A549 (cell line): Measurements from ENCODE around the gene CREB3L1. TPM values are rescaled to one million over a fixed set of nuclear protein-coding genes. Genes with fewer than 3 reads are reported as not detected.

Experiments
- ATAC-seq, 2 experiments: fragments of 200-7000 bp in 1 of 2; fragments of >200 bp in 1 of 2; cut with Nextera tagmentation in 1 of 2; cut with Tn5 transposase in 1 of 2; 3 replicates each; pipeline versions ENCODE4 v1.8.0 to v1.9.1; 2018 to 2020; ENCODE audit warnings: mild to moderate bottlenecking in 1 of 2, moderate library complexity in 1 of 2
- CTCF ChIA-PET: fragments of 300-600 bp; sonication (Branson Sonifier 250); formaldehyde crosslinking; extraction: SDS; loops from one replicate; lab custom pipeline; 2021; ENCODE audit warnings: antibody characterized with exemption, inconsistent platforms; lab: Yijun Ruan, JAX
- POLR2A ChIA-PET: fragments of 350-600 bp; formaldehyde crosslinking; extraction: SDS; loops from one replicate; lab custom pipeline; 2021; ENCODE audit warnings: antibody characterized with exemption, inconsistent platforms; lab: Yijun Ruan, JAX
- DNase-seq, 2 experiments: peaks; one replicate each; pipeline versions ENCODE4 v3.0.0 to v3.0.0-alpha.2; 2011 to 2016; ENCODE audit warnings: low read depth in 1 of 2, low spot score in 1 of 2
- FAIRE-seq: peaks from 2 replicates; lab custom pipeline; 2011; peaks lifted over from hg19 to GRCh38; lab: Jason Lieb, UNC
- H3K27ac ChIP-seq, 2 experiments: fragments of >200 bp; sonication (Bioruptor Twin); formaldehyde crosslinking; 3 replicates each; pipeline ENCODE4 v1.5.1; 2016 to 2017
- H3K4me1 ChIP-seq: fragments of >200 bp; sonication (Bioruptor Twin); formaldehyde crosslinking; 3 replicates; pipeline ENCODE4 v1.6.1; 2016
- H3K4me2 ChIP-seq: fragments of >200 bp; sonication (Bioruptor Twin); formaldehyde crosslinking; 3 replicates; pipeline ENCODE4 v1.6.1; 2016
- H3K4me3 ChIP-seq: fragments of >200 bp; sonication (Bioruptor Twin); formaldehyde crosslinking; 3 replicates; pipeline ENCODE4 v1.5.1; 2016
- H3K9me3 ChIP-seq: fragments of >200 bp; sonication (Bioruptor Twin); formaldehyde crosslinking; 3 replicates; pipeline ENCODE4 v1.6.1; 2016
- BHLHE40 ChIP-seq: IDR thresholded peaks from 2 replicates; pipeline ENCODE4 v1.6.1; 2012; ENCODE audit warnings: low read depth, low read length, inconsistent platforms
- CHD4 ChIP-seq: fragments of 200-600 bp; sonication (generic); IDR thresholded peaks from 2 replicates; pipeline ENCODE4 v1.6.1; 2016; ENCODE audit warnings: antibody characterized with exemption, mild to moderate bottlenecking, borderline replicate concordance
- CTCF ChIP-seq: fragments of >200 bp; sonication (Bioruptor Twin); formaldehyde crosslinking; IDR thresholded peaks from 3 replicates; pipeline ENCODE4 v1.5.1; 2016
- EHF ChIP-seq: fragments of 250-450 bp; sonication (Bioruptor Pico); IDR thresholded peaks from 2 replicates; pipeline ENCODE4 v1.5.0; 2020; ENCODE audit warnings: mild to moderate bottlenecking
- EHMT2 ChIP-seq: fragments of 200-600 bp; sonication (generic); IDR thresholded peaks from 2 replicates; pipeline ENCODE4 v1.6.1; 2016; ENCODE audit warnings: antibody characterized with exemption, low read depth, mild to moderate bottlenecking, moderate library complexity
- ESRRA ChIP-seq: fragments of 150-350 bp; IDR thresholded peaks from 2 replicates; pipeline ENCODE4 v1.6.1; 2014; ENCODE audit warnings: mild to moderate bottlenecking, low read length, borderline replicate concordance
- HES2 ChIP-seq: fragments of >200 bp; sonication (Bioruptor Twin); formaldehyde crosslinking; IDR thresholded peaks from 2 replicates; pipeline ENCODE4 v1.6.1; 2016
- HMGXB4 ChIP-seq: fragments of 250-450 bp; sonication (Bioruptor Pico); IDR thresholded peaks from 2 replicates; pipeline ENCODE4 v1.5.0; 2021; ENCODE audit warnings: mild to moderate bottlenecking, moderate library complexity, borderline replicate concordance
- JUN ChIP-seq, 2 experiments: fragments of >200 bp; sonication (Bioruptor Twin); formaldehyde crosslinking; IDR thresholded peaks; 2 replicates in 1 of 2; 3 replicates in 1 of 2; pipeline ENCODE4 v1.6.1; 2016 to 2017
- JUNB ChIP-seq: fragments of >200 bp; sonication (Bioruptor Twin); formaldehyde crosslinking; IDR thresholded peaks from 2 replicates; pipeline ENCODE4 v1.6.1; 2016
- MAZ ChIP-seq: fragments of 150-350 bp; IDR thresholded peaks from 2 replicates; pipeline ENCODE4 v1.6.1; 2014; ENCODE audit warnings: antibody characterized with exemption, low read depth, low read length, borderline replicate concordance
- NFE2L2 ChIP-seq: fragments of 150-350 bp; conservative IDR thresholded peaks from 2 replicates; pipeline ENCODE4 v1.6.1; 2014; ENCODE audit warnings: low read length
- NPAS2 ChIP-seq: fragments of 250-450 bp; sonication (Bioruptor Pico); IDR thresholded peaks from 2 replicates; pipeline ENCODE4 v1.8.0; 2022; ENCODE audit warnings: mild to moderate bottlenecking, moderate library complexity, borderline replicate concordance
- RNF2 ChIP-seq: fragments of 200-600 bp; sonication (generic); IDR thresholded peaks from 2 replicates; pipeline ENCODE4 v1.6.1; 2016; ENCODE audit warnings: low read depth, mild to moderate bottlenecking, antibody characterized with exemption, moderate library complexity, borderline replicate concordance
- ZC3H11A ChIP-seq: fragments of 450-650 bp; IDR thresholded peaks from 2 replicates; pipeline ENCODE4 v1.6.1; 2014; ENCODE audit warnings: antibody characterized with exemption, mild to moderate bottlenecking
- ZFP36 ChIP-seq: fragments of 450-650 bp; IDR thresholded peaks from 2 replicates; pipeline ENCODE4 v1.6.1; 2014; ENCODE audit warnings: borderline replicate concordance; ENCODE audit not compliant: partially characterized antibody
- ZNF302 ChIP-seq: fragments of 250-450 bp; sonication (Bioruptor Pico); IDR thresholded peaks from 2 replicates; pipeline ENCODE4 v1.9.0; 2021; ENCODE audit warnings: inconsistent platforms, mild to moderate bottlenecking, moderate library complexity
- WGBS: methylation state at CpG from one replicate; pipeline ENCODE4 v1.1.6; 2017; ENCODE audit errors: missing lambda C conversion rate; 5-methylcytosine and 5-hydroxymethylcytosine counted together
- polyA plus RNA-seq, 4 experiments: library from polyadenylated mRNA; depleted of rRNA in 3 of 4; stranded (reverse); fragments of >200 nt; fragmentation: RNase III in 1 of 4; extraction: RNeasy Plus Mini Kit Qiagen cat#74134 plus additional on column Dnase treatment in 1 of 4; gene quantifications; 2 replicates in 3 of 4; 3 replicates in 1 of 4; pipeline ENCODE4 v1.2.3, GENCODE V29; 2011 to 2017
- TF ChIP-seq, protein P1 (sequence below): IDR thresholded peaks from 2 replicates; pipeline ENCODE4 v1.6.1; 2012
- TF ChIP-seq, protein P2 (sequence below): fragments of >200 bp; sonication (Bioruptor Twin); formaldehyde crosslinking; IDR thresholded peaks from 3 replicates; pipeline ENCODE4 v1.6.1; 2016

The CREB3L1 gene
- polyA plus RNA-seq, 2 of the 4 experiments (the other 2 are of a cell fraction), result 0.61 to 2.3 TPM

- no peak for ATAC-seq
- Histone ChIP-seq H3K27ac (no peak overlapping the region), H3K4me2 (no peak overlapping the region), H3K9me3 (no peaks in the 10 kb centered on the region), H3K4me3 (no peak overlapping the region), H3K4me1 (peaks cover 11% of the 10 kb centered on the region)
- WGBS, result 81% methylated on average over 11 of the region's 11 CpGs
- ChIA-PET POLR2A (no interaction called here), CTCF (interaction anchor here (0.7 to 20.1 kb wide), 8 partner anchors 12 to 47 kb away, joined by 3 to 321 read pairs (median 3); no protein-coding TSS in a partner anchor)
- DNase-seq, result no peak
- FAIRE-seq, result no peak
- TF ChIP-seq, protein P1, sequence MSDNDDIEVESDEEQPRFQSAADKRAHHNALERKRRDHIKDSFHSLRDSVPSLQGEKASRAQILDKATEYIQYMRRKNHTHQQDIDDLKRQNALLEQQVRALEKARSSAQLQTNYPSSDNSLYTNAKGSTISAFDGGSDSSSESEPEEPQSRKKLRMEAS, result no peak
These were observed 8.2 kb downstream of the CREB3L1 start for GRCh38 chr11:46285594-46286033.

GRCh38 chr11:46286789-46287188 lies 9.3 kb downstream of the CREB3L1 start:
- no peaks in the 10 kb centered on the region for H3K9me3 ChIP-seq
- no peak for DNase-seq
- H3K27ac ChIP-seq, result no peak overlapping the region
- H3K4me3 ChIP-seq, result no peak overlapping the region
- no peak for ATAC-seq
- FAIRE-seq, result no peak
- TF ChIP-seq, protein P2, sequence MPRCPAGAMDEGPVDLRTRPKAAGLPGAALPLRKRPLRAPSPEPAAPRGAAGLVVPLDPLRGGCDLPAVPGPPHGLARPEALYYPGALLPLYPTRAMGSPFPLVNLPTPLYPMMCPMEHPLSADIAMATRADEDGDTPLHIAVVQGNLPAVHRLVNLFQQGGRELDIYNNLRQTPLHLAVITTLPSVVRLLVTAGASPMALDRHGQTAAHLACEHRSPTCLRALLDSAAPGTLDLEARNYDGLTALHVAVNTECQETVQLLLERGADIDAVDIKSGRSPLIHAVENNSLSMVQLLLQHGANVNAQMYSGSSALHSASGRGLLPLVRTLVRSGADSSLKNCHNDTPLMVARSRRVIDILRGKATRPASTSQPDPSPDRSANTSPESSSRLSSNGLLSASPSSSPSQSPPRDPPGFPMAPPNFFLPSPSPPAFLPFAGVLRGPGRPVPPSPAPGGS, result no peak
- no peak for TF ChIP-seq ZNF302
- no peak for TF ChIP-seq ZC3H11A
- no peak for TF ChIP-seq NPAS2 (CRISPR knock-in tag)
- TF ChIP-seq EHMT2, result no peak
- TF ChIP-seq ESRRA, result no peak
- ChIA-PET POLR2A (interaction anchor here (1.2 kb wide), 1 partner anchor 43 kb away, joined by 3 read pairs; no protein-coding TSS in a partner anchor), CTCF (interaction anchor here (1.3 to 20.1 kb wide), 5 partner anchors 9 to 48 kb away, joined by 3 to 321 read pairs (median 4); no protein-coding TSS in a partner anchor)
- peaks cover 19% of the 10 kb centered on the region for H3K4me1 ChIP-seq
- no peak overlapping the region for H3K4me2 ChIP-seq
- 63% methylated on average over 5 of the region's 5 CpGs for WGBS

DNA sequence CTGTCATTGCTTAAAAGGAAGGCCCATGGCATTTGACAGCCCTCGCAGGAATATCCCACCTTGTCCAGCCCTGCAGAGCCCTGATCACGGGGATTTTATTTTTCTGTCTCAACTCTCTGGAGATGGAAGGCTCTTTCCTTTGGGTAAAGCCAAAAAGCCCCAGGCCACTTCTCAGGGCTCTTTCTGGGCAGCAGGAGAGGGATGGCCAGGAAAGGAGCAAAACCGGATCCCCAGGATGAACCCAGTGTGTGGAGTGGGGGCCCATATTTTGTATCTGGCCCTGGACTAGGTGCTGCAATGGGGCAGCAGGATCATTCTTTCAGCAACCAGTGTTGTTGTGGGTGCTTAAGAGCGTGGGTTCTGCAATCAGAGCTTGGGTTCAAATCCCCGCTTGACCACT lies 11.0 kb downstream of the CREB3L1 start:
- TF ChIP-seq RNF2 (no peak), ESRRA (no peak), CHD4 (no peak), ZNF302 (no peak), JUN (IDR thresholded peaks at IDR 0.05) (no peak), HES2 (no peak), NFE2L2 (no peak), ZFP36 (no peak), MAZ (no peak), EHF (CRISPR knock-in tag) (no peak), BHLHE40 (no peak), CTCF (no peak), JUNB (no peak), HMGXB4 (no peak)
- Histone ChIP-seq H3K4me1 (peaks cover 22% of the 10 kb centered on the region), H3K4me2 (no peak overlapping the region), H3K9me3 (no peaks in the 10 kb centered on the region), H3K4me3 (no peak overlapping the region), H3K27ac (no peak overlapping the region)
- DNase-seq, result no peak
- no peak for ATAC-seq
- FAIRE-seq, result no peak
- 86% methylated on average over 5 of the region's 5 CpGs for WGBS
- CTCF ChIA-PET, result interaction anchor here (2.3 to 31.4 kb wide), 4 partner anchors 10 to 44 kb away, joined by 6 to 872 read pairs (median 182); partner anchors contain the start of gene CREB3L1
- POLR2A ChIA-PET, result interaction anchor here (3.0 kb wide), 1 partner anchor 45 kb away, joined by 13 read pairs; no protein-coding TSS in a partner anchor
